HFF-Myc (cell line): Measurements from ENCODE around the gene GAL3ST1.

ENCODE experiments used
- DNase-seq: peaks from one replicate; pipeline ENCODE4 v3.0.0-alpha.2; 2011; ENCODE audit warnings: low read depth; ENCODE audit errors: extremely low read depth
- H3K4me3 ChIP-seq: replicated peaks from 2 replicates; pipeline ENCODE4 v1.5.1; 2011; ENCODE audit warnings: low read depth, mild to moderate bottlenecking, control low read depth, low read length
- TF ChIP-seq, protein P1 (sequence below): IDR thresholded peaks from 2 replicates; pipeline ENCODE4 v1.5.1; 2012; ENCODE audit warnings: mild to moderate bottlenecking, low read depth, low read length, control low read depth; ENCODE audit errors: missing control alignments

The GAL3ST1 gene

GRCh38 chr22:30605449-30606110, 31.1 kb upstream of the GAL3ST1 start:
- TF ChIP-seq, protein P1, sequence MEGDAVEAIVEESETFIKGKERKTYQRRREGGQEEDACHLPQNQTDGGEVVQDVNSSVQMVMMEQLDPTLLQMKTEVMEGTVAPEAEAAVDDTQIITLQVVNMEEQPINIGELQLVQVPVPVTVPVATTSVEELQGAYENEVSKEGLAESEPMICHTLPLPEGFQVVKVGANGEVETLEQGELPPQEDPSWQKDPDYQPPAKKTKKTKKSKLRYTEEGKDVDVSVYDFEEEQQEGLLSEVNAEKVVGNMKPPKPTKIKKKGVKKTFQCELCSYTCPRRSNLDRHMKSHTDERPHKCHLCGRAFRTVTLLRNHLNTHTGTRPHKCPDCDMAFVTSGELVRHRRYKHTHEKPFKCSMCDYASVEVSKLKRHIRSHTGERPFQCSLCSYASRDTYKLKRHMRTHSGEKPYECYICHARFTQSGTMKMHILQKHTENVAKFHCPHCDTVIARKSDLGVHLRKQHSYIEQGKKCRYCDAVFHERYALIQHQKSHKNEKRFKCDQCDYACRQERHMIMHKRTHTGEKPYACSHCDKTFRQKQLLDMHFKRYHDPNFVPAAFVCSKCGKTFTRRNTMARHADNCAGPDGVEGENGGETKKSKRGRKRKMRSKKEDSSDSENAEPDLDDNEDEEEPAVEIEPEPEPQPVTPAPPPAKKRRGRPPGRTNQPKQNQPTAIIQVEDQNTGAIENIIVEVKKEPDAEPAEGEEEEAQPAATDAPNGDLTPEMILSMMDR = peak; percentile 70
- DNase-seq = no peak
- no peak overlapping the region for H3K4me3 ChIP-seq

- TF ChIP-seq, protein P1 = no peak
- no peak for DNase-seq
- H3K4me3 ChIP-seq = no peak overlapping the region
These were observed 30.3 kb upstream of the GAL3ST1 start for GRCh38 chr22:30604723-30605122.

GRCh38 chr22:30603801-30604200, 29.3 kb upstream of the GAL3ST1 start:
- DNase-seq = no peak
- TF ChIP-seq, protein P1 = no peak
- H3K4me3 ChIP-seq = no peak overlapping the region

- H3K4me3 ChIP-seq = no peak overlapping the region
- DNase-seq = no peak
- TF ChIP-seq, protein P1 = peak; percentile 37
These were observed 27.6 kb upstream of the GAL3ST1 start for GRCh38 chr22:30602049-30602448.

GRCh38 chr22:30601464-30601863, 27.0 kb upstream of the GAL3ST1 start:
- DNase-seq = no peak
- H3K4me3 ChIP-seq = no peak overlapping the region
- TF ChIP-seq, protein P1 = no peak

GRCh38 chr22:30600921-30601320, 26.5 kb upstream of the GAL3ST1 start:
- no peak overlapping the region for H3K4me3 ChIP-seq
- DNase-seq = no peak
- TF ChIP-seq, protein P1 = no peak

- no peak overlapping the region for H3K4me3 ChIP-seq
- TF ChIP-seq, protein P1 = no peak
- no peak for DNase-seq
These were observed 24.5 kb upstream of the GAL3ST1 start for GRCh38 chr22:30598986-30599385.
